PC-3 (cell line): ENCODE measurements around the gene GSC2. TPM values are rescaled to one million over a fixed set of nuclear protein-coding genes. Genes with fewer than 3 reads are reported as not detected.

Experiments used
- ATAC-seq: fragments of 200-7000 bp; cut with Tn5 transposase; 2 replicates; pipeline ENCODE4 v1.9.1; 2020; ENCODE audit warnings: mild to moderate bottlenecking, moderate library complexity
- BruUV-seq: library from RNA; stranded (reverse); fragments of 400-500 nt; replicated peaks from 2 replicates; lab custom pipeline; 2021; lab: Mats Ljungman, UMichigan
- CTCF ChIA-PET: fragments of 300-600 bp; sonication (Branson Sonifier 250); formaldehyde crosslinking; loops from one replicate; lab custom pipeline; 2022; ENCODE audit warnings: antibody characterized with exemption; lab: Charles Lee
- POLR2A ChIA-PET: fragments of 300-600 bp; sonication (Branson Sonifier 250); formaldehyde crosslinking; loops from one replicate; lab custom pipeline; 2022; ENCODE audit warnings: antibody characterized with exemption; ENCODE audit not compliant: unreplicated experiment; lab: Charles Lee
- DNase-seq: peaks from one replicate; pipeline ENCODE4 v3.0.0-alpha.2; 2015
- H2AFZ ChIP-seq: fragments of 300-600 bp; sonication (generic); 2 replicates; pipeline ENCODE4 v1.6.0; 2016; ENCODE audit warnings: antibody characterized with exemption, low read length
- H3F3A ChIP-seq: fragments of 300-600 bp; sonication (generic); one replicate; pipeline ENCODE4 v1.6.0; 2017; ENCODE audit warnings: antibody characterized with exemption, low read length, control low read depth, mild to moderate bottlenecking; ENCODE audit not compliant: unreplicated experiment
- H3K27ac ChIP-seq: fragments of 300-600 bp; sonication (generic); 2 replicates; pipeline ENCODE4 v1.5.1; 2016; ENCODE audit warnings: mild to moderate bottlenecking, low read length
- H3K27me3 ChIP-seq: fragments of 300-600 bp; sonication (generic); 2 replicates; pipeline ENCODE4 v1.6.1; 2016; ENCODE audit warnings: low read length, mixed read lengths
- H3K36me3 ChIP-seq: fragments of 300-600 bp; sonication (generic); 2 replicates; pipeline ENCODE4 v1.6.1; 2016; ENCODE audit warnings: low read depth, mixed run types, low read length, mixed read lengths
- H3K4me1 ChIP-seq: fragments of 300-600 bp; sonication (generic); 2 replicates; pipeline ENCODE4 v1.5.1; 2016; ENCODE audit warnings: low read length; ENCODE audit not compliant: insufficient read depth
- H3K4me2 ChIP-seq: fragments of 300-600 bp; sonication (generic); 2 replicates; pipeline ENCODE4 v1.6.0; 2016; ENCODE audit warnings: low read length
- H3K4me3 ChIP-seq: fragments of 300-600 bp; sonication (generic); 2 replicates; pipeline ENCODE4 v1.5.1; 2016; ENCODE audit warnings: mild to moderate bottlenecking, low read length, mixed read lengths
- H3K79me2 ChIP-seq: fragments of 300-600 bp; sonication (generic); 2 replicates; pipeline ENCODE4 v1.6.1; 2017; ENCODE audit warnings: low read length, mixed read lengths
- H3K9ac ChIP-seq: fragments of 300-600 bp; sonication (generic); 2 replicates; pipeline ENCODE4 v1.6.0; 2016; ENCODE audit warnings: mild to moderate bottlenecking, low read length
- H3K9me2 ChIP-seq: fragments of 300-600 bp; sonication (generic); replicated peaks from 2 replicates; pipeline ENCODE4 v1.6.1; 2016; ENCODE audit warnings: mixed run types, low read length, mixed read lengths
- H3K9me3 ChIP-seq: fragments of 300-600 bp; sonication (generic); 2 replicates; pipeline ENCODE4 v1.6.1; 2016; ENCODE audit warnings: low read length, mixed read lengths
- H4K20me1 ChIP-seq: fragments of 300-600 bp; sonication (generic); 2 replicates; pipeline ENCODE4 v1.6.1; 2016; ENCODE audit warnings: low read length, mixed read lengths
- CTCF ChIP-seq: fragments of 300-600 bp; sonication (generic); conservative IDR thresholded peaks from 2 replicates; pipeline ENCODE4 v1.5.1; 2017; ENCODE audit warnings: antibody characterized with exemption, low read depth, mild to moderate bottlenecking, low read length
- EZH2 ChIP-seq: fragments of 300-600 bp; sonication (generic); IDR thresholded peaks from one replicate; pipeline ENCODE4 v1.6.1; 2017; ENCODE audit warnings: antibody characterized with exemption, mild to moderate bottlenecking, low read length; ENCODE audit not compliant: unreplicated experiment
- EZH2phosphoT487 ChIP-seq: fragments of 300-600 bp; sonication (generic); IDR thresholded peaks from 2 replicates; pipeline ENCODE4 v1.6.1; 2018; ENCODE audit warnings: mild to moderate bottlenecking, antibody characterized with exemption, low read length, borderline replicate concordance
- intact Hi-C: fragments of 100-400 bp; cut with micrococcal nuclease; formaldehyde crosslinking; loops from 2 replicates; pipeline ENCODE4 v1.9.0; 2023
- total RNA-seq: library from RNA; depleted of rRNA; stranded (reverse); fragments of >200 nt; gene quantifications from 2 replicates; pipeline ENCODE4 v1.2.3, GENCODE V29; 2014

The GSC2 gene
- total RNA-seq, 1 experiment from 2014 or later: not detected

GRCh38 chr22:19174106-19175025 is 24.3 kb upstream of the GSC2 start:
- POLR2A ChIA-PET: no interaction called here
- Histone ChIP-seq H3K27me3 (peaks cover 7% of the 10 kb centered on the region), H3K4me2 (peak overlapping the region; percentile 95), H2AFZ (no peak overlapping the region), H3K36me3 (no peaks in the 10 kb centered on the region), H3K9ac (no peak overlapping the region), H3K9me3 (no peaks in the 10 kb centered on the region), H4K20me1 (no peaks in the 10 kb centered on the region), H3F3A (no peaks in the 10 kb centered on the region), H3K27ac (no peak overlapping the region), H3K9me2 (no peaks in the 10 kb centered on the region), H3K4me3 (no peak overlapping the region), H3K79me2 (peaks cover 69% of the 10 kb centered on the region), H3K4me1 (peaks cover 22% of the 10 kb centered on the region)
- no peak for ATAC-seq
- DNase-seq: peak; percentile 21
- intact Hi-C loops: no loop called here
- BruUV-seq: no TSS peak
- TF ChIP-seq EZH2phosphoT487 (no peak), EZH2 (no peak), CTCF (no peak)
- CTCF ChIA-PET: no interaction called here

GRCh38 chr22:19173047-19174035 is 23.2 kb upstream of the GSC2 start:
- POLR2A ChIA-PET: interaction anchor here (1.0 kb wide), 1 partner anchor 29 kb away, joined by 3 read pairs; the partner anchor contains the start of gene ESS2

More at GRCh38 chr22:19173047-19174035, 23.2 kb upstream of the GSC2 start:
- Histone ChIP-seq H3K4me3 (peak overlapping the region; percentile 96), H4K20me1 (no peaks in the 10 kb centered on the region), H3K4me2 (peak overlapping the region; percentile 95), H3K4me1 (peaks cover 22% of the 10 kb centered on the region), H2AFZ (no peak overlapping the region), H3K27me3 (peaks cover 18% of the 10 kb centered on the region), H3K9me3 (no peaks in the 10 kb centered on the region), H3K79me2 (peaks cover 69% of the 10 kb centered on the region), H3F3A (no peaks in the 10 kb centered on the region), H3K9me2 (no peaks in the 10 kb centered on the region), H3K36me3 (no peaks in the 10 kb centered on the region), H3K9ac (peak overlapping the region; percentile 100), H3K27ac (no peak overlapping the region)
- TF ChIP-seq CTCF (no peak), EZH2phosphoT487 (no peak), EZH2 (no peak)
- CTCF ChIA-PET: no interaction called here
- intact Hi-C loops: no loop called here
- no peak for DNase-seq
- no peak for ATAC-seq
- BruUV-seq: no TSS peak
